ENCODE measurements around the gene ANKHD1.

The ANKHD1 gene

GRCh38 chr5:140400730-140401361, 787 bp upstream of the ANKHD1 start (continued):
- no peak for TF ChIP-seq ZNF391 (tag by site-specific recombination; IDR thresholded peaks at IDR 0.05; ENCODE audit: borderline replicate concordance, low read depth)
- TF ChIP-seq ZNF19 (tag by site-specific recombination; IDR thresholded peaks at IDR 0.05; ENCODE audit: low read depth) = no peak
- TF ChIP-seq, protein P1, sequence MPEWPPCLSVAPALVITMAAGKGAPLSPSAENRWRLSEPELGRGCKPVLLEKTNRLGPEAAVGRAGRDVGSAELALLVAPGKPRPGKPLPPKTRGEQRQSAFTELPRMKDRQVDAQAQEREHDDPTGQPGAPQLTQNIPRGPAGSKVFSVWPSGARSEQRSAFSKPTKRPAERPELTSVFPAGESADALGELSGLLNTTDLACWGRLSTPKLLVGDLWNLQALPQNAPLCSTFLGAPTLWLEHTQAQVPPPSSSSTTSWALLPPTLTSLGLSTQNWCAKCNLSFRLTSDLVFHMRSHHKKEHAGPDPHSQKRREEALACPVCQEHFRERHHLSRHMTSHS (tag by site-specific recombination; IDR thresholded peaks at IDR 0.05) = no peak
- TF ChIP-seq ZNF776 (tag by site-specific recombination; IDR thresholded peaks at IDR 0.05; ENCODE audit: borderline replicate concordance) = no peak
- TF ChIP-seq ZNF560 (tag by site-specific recombination; IDR thresholded peaks at IDR 0.05; ENCODE audit: borderline replicate concordance) = no peak
- peak; percentile 87 for TF ChIP-seq ZNF423 (tag by site-specific recombination; IDR thresholded peaks at IDR 0.05)
- peak; percentile 86 for TF ChIP-seq PRDM10 (tag by site-specific recombination; IDR thresholded peaks at IDR 0.05)
- no peak for TF ChIP-seq ZNF670 (tag by site-specific recombination; IDR thresholded peaks at IDR 0.05; ENCODE audit: low read depth)
- peak; percentile 37 for TF ChIP-seq BCL11A (tag by site-specific recombination; IDR thresholded peaks at IDR 0.05; ENCODE audit: low read depth)
- no peak for TF ChIP-seq SALL2 (tag by site-specific recombination; IDR thresholded peaks at IDR 0.05; ENCODE audit: borderline replicate concordance)
- no peak for TF ChIP-seq SETDB1 (IDR thresholded peaks at IDR 0.05; ENCODE audit: insufficient read length, low read length)
- TF ChIP-seq REST (tag by site-specific recombination; IDR thresholded peaks at IDR 0.05) = peak; percentile 100
- TF ChIP-seq ZNF768 (tag by site-specific recombination; IDR thresholded peaks at IDR 0.05) = no peak
- TF ChIP-seq, protein P2, sequence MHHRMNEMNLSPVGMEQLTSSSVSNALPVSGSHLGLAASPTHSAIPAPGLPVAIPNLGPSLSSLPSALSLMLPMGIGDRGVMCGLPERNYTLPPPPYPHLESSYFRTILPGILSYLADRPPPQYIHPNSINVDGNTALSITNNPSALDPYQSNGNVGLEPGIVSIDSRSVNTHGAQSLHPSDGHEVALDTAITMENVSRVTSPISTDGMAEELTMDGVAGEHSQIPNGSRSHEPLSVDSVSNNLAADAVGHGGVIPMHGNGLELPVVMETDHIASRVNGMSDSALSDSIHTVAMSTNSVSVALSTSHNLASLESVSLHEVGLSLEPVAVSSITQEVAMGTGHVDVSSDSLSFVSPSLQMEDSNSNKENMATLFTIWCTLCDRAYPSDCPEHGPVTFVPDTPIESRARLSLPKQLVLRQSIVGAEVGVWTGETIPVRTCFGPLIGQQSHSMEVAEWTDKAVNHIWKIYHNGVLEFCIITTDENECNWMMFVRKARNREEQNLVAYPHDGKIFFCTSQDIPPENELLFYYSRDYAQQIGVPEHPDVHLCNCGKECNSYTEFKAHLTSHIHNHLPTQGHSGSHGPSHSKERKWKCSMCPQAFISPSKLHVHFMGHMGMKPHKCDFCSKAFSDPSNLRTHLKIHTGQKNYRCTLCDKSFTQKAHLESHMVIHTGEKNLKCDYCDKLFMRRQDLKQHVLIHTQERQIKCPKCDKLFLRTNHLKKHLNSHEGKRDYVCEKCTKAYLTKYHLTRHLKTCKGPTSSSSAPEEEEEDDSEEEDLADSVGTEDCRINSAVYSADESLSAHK (tag by site-specific recombination; IDR thresholded peaks at IDR 0.05) = peak; percentile 4
- TF ChIP-seq, protein P3, sequence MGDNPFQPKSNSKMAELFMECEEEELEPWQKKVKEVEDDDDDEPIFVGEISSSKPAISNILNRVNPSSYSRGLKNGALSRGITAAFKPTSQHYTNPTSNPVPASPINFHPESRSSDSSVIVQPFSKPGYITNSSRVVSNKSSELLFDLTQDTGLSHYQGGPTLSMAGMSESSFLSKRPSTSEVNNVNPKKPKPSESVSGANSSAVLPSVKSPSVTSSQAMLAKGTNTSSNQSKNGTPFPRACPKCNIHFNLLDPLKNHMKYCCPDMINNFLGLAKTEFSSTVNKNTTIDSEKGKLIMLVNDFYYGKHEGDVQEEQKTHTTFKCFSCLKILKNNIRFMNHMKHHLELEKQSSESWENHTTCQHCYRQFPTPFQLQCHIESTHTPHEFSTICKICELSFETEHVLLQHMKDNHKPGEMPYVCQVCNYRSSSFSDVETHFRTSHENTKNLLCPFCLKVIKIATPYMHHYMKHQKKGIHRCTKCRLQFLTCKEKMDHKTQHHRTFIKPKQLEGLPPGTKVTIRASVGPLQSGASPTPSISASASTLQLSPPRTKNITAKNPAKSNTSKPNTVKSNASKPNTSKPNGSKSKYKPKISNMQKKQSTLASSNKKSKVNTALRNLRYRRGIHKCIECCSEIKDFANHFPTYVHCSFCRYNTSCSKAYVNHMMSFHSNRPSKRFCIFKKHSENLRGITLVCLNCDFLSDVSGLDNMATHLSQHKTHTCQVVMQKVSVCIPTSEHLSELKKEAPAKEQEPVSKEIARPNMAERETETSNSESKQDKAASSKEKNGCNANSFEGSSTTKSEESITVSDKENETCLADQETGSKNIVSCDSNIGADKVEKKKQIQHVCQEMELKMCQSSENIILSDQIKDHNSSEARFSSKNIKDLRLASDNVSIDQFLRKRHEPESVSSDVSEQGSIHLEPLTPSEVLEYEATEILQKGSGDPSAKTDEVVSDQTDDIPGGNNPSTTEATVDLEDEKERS (tag by site-specific recombination; IDR thresholded peaks at IDR 0.05) = no peak
- TF ChIP-seq, protein P4, sequence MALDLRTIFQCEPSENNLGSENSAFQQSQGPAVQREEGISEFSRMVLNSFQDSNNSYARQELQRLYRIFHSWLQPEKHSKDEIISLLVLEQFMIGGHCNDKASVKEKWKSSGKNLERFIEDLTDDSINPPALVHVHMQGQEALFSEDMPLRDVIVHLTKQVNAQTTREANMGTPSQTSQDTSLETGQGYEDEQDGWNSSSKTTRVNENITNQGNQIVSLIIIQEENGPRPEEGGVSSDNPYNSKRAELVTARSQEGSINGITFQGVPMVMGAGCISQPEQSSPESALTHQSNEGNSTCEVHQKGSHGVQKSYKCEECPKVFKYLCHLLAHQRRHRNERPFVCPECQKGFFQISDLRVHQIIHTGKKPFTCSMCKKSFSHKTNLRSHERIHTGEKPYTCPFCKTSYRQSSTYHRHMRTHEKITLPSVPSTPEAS (tag by site-specific recombination; IDR thresholded peaks at IDR 0.05) = no peak
- no peak for TF ChIP-seq ZNF664 (tag by site-specific recombination; IDR thresholded peaks at IDR 0.05)
- TF ChIP-seq ZFP3 (tag by site-specific recombination; IDR thresholded peaks at IDR 0.05; ENCODE audit: low read depth) = no peak
- TF ChIP-seq ZNF354C (tag by site-specific recombination; IDR thresholded peaks at IDR 0.05; ENCODE audit: borderline replicate concordance, low read depth) = no peak
- no peak for TF ChIP-seq ZNF626 (tag by site-specific recombination; IDR thresholded peaks at IDR 0.05)

Measured in HEK293 (cell line).